MM.1S (cell line): Measurements from ENCODE around the gene POLR3F.

Experiments used
- DNase-seq: peaks from one replicate; pipeline ENCODE4 v3.0.0-alpha.2; 2015
- H2AFZ ChIP-seq: fragments of 300-600 bp; sonication (generic); 2 replicates; pipeline ENCODE4 v1.6.0; 2016; ENCODE audit warnings: antibody characterized with exemption, low read length
- H3F3A ChIP-seq: fragments of 300-600 bp; sonication (generic); 2 replicates; pipeline ENCODE4 v1.6.1; 2016; ENCODE audit warnings: mild to moderate bottlenecking, antibody characterized with exemption, low read length, moderate library complexity, mixed read lengths; ENCODE audit not compliant: insufficient read depth
- H3K27ac ChIP-seq: fragments of 300-600 bp; sonication (generic); 2 replicates; pipeline ENCODE4 v1.5.1; 2016; ENCODE audit warnings: mild to moderate bottlenecking, low read length
- H3K27me3 ChIP-seq: fragments of 300-600 bp; sonication (generic); replicated peaks from 2 replicates; pipeline ENCODE4 v1.6.0; 2016; ENCODE audit warnings: low read length; ENCODE audit not compliant: insufficient read depth
- H3K36me3 ChIP-seq: fragments of 300-600 bp; sonication (generic); replicated peaks from 2 replicates; pipeline ENCODE4 v1.6.1; 2016; ENCODE audit warnings: mild to moderate bottlenecking, low read length, mixed read lengths; ENCODE audit not compliant: insufficient read depth
- H3K4me1 ChIP-seq: fragments of 300-600 bp; sonication (generic); 2 replicates; pipeline ENCODE4 v1.6.1; 2016; ENCODE audit warnings: low read length, mixed read lengths
- H3K4me2 ChIP-seq: fragments of 300-600 bp; sonication (generic); 2 replicates; pipeline ENCODE4 v1.6.0; 2016; ENCODE audit warnings: low read depth, low read length
- H3K4me3 ChIP-seq: fragments of 300-600 bp; sonication (generic); 2 replicates; pipeline ENCODE4 v1.5.1; 2016; ENCODE audit warnings: low read length, mixed read lengths
- H3K79me2 ChIP-seq: fragments of 300-600 bp; sonication (generic); 2 replicates; pipeline ENCODE4 v1.6.1; 2016; ENCODE audit warnings: mixed run types, low read length, mixed read lengths
- H3K9ac ChIP-seq: fragments of 300-600 bp; sonication (generic); 2 replicates; pipeline ENCODE4 v1.6.1; 2016; ENCODE audit warnings: low read length, mixed read lengths
- H3K9me2 ChIP-seq: fragments of 300-600 bp; sonication (generic); replicated peaks from 2 replicates; pipeline ENCODE4 v1.6.1; 2016; ENCODE audit warnings: mild to moderate bottlenecking, low read length, mixed read lengths; ENCODE audit not compliant: insufficient read depth
- H3K9me3 ChIP-seq: fragments of 300-600 bp; sonication (generic); replicated peaks from 2 replicates; pipeline ENCODE4 v1.6.1; 2016; ENCODE audit warnings: mild to moderate bottlenecking, low read length, mixed read lengths; ENCODE audit not compliant: insufficient read depth
- H4K20me1 ChIP-seq: fragments of 300-600 bp; sonication (generic); 2 replicates; pipeline ENCODE4 v1.6.1; 2016; ENCODE audit warnings: mild to moderate bottlenecking, low read length, moderate library complexity, mixed read lengths; ENCODE audit not compliant: insufficient read depth
- CTCF ChIP-seq: fragments of 300-600 bp; sonication (generic); IDR thresholded peaks from 2 replicates; pipeline ENCODE4 v1.5.1; 2016; ENCODE audit warnings: antibody characterized with exemption, low read length, mixed read lengths
- EZH2 ChIP-seq: fragments of 300-600 bp; sonication (generic); optimal IDR thresholded peaks from 2 replicates; pipeline ENCODE3; 2017; ENCODE audit warnings: low read depth, mild to moderate bottlenecking, antibody characterized with exemption, low read length, mixed read lengths
- EZH2phosphoT487 ChIP-seq: fragments of 300-600 bp; sonication (generic); IDR thresholded peaks from 2 replicates; pipeline ENCODE4 v1.6.1; 2018; ENCODE audit warnings: antibody characterized with exemption, low read length

The POLR3F gene

DNA sequence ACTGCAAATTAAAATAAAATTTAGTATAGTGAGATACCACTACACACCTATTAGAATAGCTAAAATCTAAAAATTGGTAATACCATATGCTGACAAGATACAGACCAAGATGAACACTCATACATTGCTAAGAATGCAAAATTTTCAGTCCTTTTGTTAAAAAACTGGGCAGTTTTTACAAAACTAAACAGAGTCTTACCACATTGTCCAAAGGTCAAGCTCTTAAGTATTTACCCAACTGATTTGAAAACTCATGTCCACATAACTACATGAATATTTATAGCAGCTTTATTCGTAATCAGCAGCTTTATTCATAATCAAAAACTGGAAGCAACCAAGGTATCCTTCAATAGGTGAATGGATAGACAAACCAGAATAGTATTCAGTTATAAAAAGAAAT is 10.0 kb downstream of the POLR3F start:
- Histone ChIP-seq H3K9ac (no peak overlapping the region), H3K4me1 (no peaks in the 10 kb centered on the region), H3K27ac (no peak overlapping the region), H3K4me2 (no peak overlapping the region), H4K20me1 (no peaks in the 10 kb centered on the region), H3K9me3 (no peaks in the 10 kb centered on the region), H3K79me2 (no peaks in the 10 kb centered on the region), H3F3A (no peaks in the 10 kb centered on the region), H3K36me3 (peaks cover 5% of the 10 kb centered on the region), H3K4me3 (no peak overlapping the region), H3K9me2 (no peaks in the 10 kb centered on the region), H2AFZ (no peak overlapping the region), H3K27me3 (no peaks in the 10 kb centered on the region)
- TF ChIP-seq EZH2phosphoT487 (no peak), EZH2 (no peak), CTCF (no peak)
- no peak for DNase-seq

GRCh38 chr20:18477821-18478220 is 10.6 kb downstream of the POLR3F start:
- peaks cover 10% of the 10 kb centered on the region for H3K36me3 ChIP-seq
- no peak overlapping the region for H3K4me3 ChIP-seq
- TF ChIP-seq EZH2 (no peak), CTCF (no peak), EZH2phosphoT487 (no peak)
- no peak for DNase-seq
- no peaks in the 10 kb centered on the region for H3K9me3 ChIP-seq
- H4K20me1 ChIP-seq = no peaks in the 10 kb centered on the region
- no peaks in the 10 kb centered on the region for H3K9me2 ChIP-seq
- no peak overlapping the region for H3K4me2 ChIP-seq
- no peaks in the 10 kb centered on the region for H3F3A ChIP-seq
- H3K79me2 ChIP-seq = no peaks in the 10 kb centered on the region
- H3K27me3 ChIP-seq = no peaks in the 10 kb centered on the region
- no peak overlapping the region for H3K27ac ChIP-seq
- no peaks in the 10 kb centered on the region for H3K4me1 ChIP-seq
- H3K9ac ChIP-seq = no peak overlapping the region
- no peak overlapping the region for H2AFZ ChIP-seq

GRCh38 chr20:18481596-18481995 is 14.4 kb downstream of the POLR3F start:
- Histone ChIP-seq H2AFZ (no peak overlapping the region), H3K27me3 (no peaks in the 10 kb centered on the region), H3F3A (no peaks in the 10 kb centered on the region; the same call in 1 of the 2 replicates), H3K4me1 (no peaks in the 10 kb centered on the region), H3K36me3 (peaks cover 7% of the 10 kb centered on the region), H3K9me2 (no peaks in the 10 kb centered on the region), H3K4me3 (no peak overlapping the region), H3K4me2 (no peak overlapping the region), H3K9ac (no peak overlapping the region), H3K79me2 (no peaks in the 10 kb centered on the region), H4K20me1 (no peaks in the 10 kb centered on the region), H3K9me3 (no peaks in the 10 kb centered on the region), H3K27ac (no peak overlapping the region)
- no peak for DNase-seq
- TF ChIP-seq EZH2phosphoT487 (no peak), CTCF (no peak), EZH2 (no peak)
